Astrocyte of the spinal cord (primary cell): ENCODE results near the gene RBMS3.

ENCODE experiments used
- DNase-seq: peaks from one replicate; pipeline ENCODE4 v3.0.0; 2011; ENCODE audit warnings: low read depth, low spot score
- H3K4me3 ChIP-seq: 2 replicates; pipeline ENCODE4 v1.5.1; 2011; ENCODE audit warnings: low read depth, mild to moderate bottlenecking, low read length, moderate library complexity
- in situ Hi-C: cut with HindIII; loops from 2 replicates; pipeline ENCODE4 v1.10.0; 2017; ENCODE audit warnings: low sequenced_read_pairs
- TF ChIP-seq, protein P1 (sequence below): IDR thresholded peaks from 2 replicates; pipeline ENCODE4 v1.5.1; 2012; ENCODE audit warnings: low read depth, mild to moderate bottlenecking, low read length, inconsistent platforms

Gene RBMS3

DNA sequence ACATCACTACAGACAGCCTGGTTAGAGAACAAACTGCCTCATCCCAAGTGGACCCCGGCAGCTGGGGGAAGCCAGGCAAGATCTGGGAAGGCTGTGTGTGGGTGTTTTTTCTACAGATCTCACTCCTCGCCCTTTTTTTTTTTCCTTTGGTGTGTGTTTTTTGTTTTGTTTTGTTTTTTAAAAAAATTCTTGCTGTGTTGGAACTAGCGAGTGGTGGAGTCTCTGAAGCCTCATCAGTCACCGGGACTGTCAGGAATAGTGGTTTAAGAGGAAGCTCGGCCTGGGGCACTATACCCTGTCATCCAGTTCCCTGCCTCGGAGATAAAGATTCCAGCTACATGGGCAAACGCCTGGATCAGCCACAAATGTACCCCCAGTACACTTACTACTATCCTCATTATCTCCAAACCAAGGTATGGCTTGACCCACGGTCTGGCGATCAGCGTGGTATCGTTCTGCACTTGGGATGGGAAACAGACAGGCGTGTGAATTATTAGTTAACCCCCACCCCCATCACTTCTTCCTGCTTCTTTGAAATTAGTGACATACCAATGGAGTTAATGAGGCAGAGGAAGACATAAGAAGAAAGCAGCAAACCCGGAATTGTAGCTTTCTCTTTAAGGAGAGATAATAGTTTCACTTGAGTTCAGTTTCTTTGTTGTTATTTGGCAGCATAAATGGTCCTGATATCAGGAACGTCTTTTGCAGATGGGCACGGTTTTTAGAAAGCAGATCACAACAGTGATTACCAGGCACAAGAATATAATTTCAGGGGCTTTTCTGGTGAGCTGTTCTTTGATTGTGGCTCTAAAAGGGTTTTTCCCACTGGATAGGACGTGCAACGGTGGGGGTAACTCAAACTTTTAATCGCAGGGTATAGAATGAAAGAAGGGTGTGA lies 722 bp downstream of the RBMS3 start:
- TF ChIP-seq, protein P1, sequence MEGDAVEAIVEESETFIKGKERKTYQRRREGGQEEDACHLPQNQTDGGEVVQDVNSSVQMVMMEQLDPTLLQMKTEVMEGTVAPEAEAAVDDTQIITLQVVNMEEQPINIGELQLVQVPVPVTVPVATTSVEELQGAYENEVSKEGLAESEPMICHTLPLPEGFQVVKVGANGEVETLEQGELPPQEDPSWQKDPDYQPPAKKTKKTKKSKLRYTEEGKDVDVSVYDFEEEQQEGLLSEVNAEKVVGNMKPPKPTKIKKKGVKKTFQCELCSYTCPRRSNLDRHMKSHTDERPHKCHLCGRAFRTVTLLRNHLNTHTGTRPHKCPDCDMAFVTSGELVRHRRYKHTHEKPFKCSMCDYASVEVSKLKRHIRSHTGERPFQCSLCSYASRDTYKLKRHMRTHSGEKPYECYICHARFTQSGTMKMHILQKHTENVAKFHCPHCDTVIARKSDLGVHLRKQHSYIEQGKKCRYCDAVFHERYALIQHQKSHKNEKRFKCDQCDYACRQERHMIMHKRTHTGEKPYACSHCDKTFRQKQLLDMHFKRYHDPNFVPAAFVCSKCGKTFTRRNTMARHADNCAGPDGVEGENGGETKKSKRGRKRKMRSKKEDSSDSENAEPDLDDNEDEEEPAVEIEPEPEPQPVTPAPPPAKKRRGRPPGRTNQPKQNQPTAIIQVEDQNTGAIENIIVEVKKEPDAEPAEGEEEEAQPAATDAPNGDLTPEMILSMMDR = no peak
- in situ Hi-C loops = no loop called here
- peak; percentile 54 for DNase-seq

DNA sequence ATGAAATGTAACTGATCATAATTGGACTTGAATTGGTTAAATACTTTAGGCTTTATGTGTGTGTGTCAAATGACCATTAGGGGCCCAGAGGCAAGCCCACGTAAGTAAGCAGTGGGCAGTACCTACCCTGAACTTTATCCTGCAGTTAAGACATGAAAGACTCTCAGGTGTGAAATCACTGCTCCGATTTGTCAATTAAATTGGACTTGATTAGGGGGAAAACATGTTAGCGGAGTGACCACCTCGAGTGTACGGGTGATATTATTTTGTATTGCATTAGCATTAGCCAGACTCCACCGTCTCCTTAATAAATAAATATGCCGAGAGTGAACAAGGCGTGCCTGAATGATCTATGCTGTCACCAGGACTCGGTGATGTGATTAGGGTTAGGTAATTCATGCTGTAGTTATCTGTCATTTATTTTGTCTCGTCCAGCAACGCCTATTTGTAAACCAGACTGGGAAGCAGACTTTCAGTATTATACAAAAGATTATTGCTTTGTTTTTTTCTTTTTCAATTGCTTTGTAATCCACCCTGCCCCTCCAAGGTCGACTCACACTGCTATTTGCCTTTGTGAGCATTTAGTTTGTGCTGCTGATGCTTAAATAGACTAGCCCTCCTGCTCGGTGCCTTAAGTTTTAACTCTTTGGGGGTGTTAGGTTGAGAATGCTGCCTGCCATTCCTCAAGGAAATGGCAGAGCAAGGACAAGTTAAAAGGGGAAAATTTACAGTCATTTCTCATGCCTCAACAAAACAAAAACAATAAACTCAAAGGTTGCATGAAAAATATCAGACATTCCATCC lies 1.8 kb downstream of the RBMS3 start:
- peak; percentile 73 for DNase-seq
- TF ChIP-seq, protein P1 = no peak
- H3K4me3 ChIP-seq = peak overlapping the region; percentile 82
- in situ Hi-C loops = no loop called here

More for the DNA sequence above, 722 bp downstream of the RBMS3 start:
- H3K4me3 ChIP-seq = peak overlapping the region; percentile 82

DNA sequence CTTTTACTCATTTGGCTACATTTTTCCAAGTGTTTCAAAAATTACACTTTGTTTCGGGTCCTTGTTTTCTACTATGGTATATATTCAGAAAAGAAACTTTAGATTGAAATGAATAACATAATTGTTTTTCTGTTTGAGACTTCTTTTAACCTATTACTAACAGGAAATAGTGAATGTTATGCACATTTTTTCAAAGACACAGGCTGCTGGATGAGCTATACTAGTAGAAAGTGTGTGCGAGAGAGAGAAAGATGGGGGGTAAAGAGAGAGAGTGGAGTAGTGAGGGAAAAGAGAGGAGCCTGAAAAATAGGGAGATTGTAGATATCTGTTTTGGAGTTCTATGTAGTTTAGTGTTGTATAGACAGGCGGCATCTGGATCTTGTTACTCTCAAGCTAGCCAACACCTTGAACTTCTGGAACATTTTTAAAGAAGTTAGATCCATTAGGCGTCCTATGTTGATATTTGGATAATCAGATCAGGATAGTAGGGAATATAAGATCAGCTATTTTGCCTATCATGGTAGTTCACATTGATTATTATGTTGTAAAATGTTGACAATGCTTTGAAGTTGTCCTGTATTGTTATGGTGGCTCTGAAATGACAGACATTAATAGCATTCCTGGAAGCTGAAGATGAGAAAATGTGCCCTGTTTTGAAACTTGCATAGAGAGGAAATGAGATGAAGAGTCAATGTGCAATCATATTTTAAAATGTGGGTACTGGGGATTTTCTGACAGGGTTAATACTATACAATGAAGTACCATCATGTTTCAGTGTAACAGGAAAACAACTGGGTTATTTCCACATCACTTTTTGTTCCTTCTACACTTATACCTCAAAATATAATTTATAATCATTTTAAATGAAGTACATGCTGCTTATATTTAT lies 2.6 kb downstream of the RBMS3 start:
- TF ChIP-seq, protein P1 = no peak
- peak overlapping the region; percentile 82 for H3K4me3 ChIP-seq
- in situ Hi-C loops = no loop called here
- DNase-seq = no peak

DNA sequence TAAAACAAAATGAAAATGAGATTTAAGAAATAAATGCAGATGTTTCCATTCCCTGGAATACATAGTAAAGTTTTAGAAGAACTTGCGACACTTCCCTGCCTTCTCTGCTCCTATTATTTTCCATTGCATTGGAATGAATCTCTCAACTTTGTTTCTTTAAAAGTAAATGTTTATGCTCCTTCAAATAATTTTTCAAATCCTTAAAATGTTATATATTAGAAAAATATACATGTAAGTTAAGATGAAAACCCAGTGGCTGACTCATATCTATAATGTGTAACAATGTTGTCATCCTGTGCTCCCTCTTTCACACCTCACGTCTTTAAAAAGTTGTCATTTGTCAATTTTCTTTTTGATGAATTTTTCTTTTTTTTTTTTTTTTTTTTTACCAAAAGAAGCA lies 3.6 kb downstream of the RBMS3 start:
- peak overlapping the region; percentile 82 for H3K4me3 ChIP-seq
- TF ChIP-seq, protein P1 = no peak
- in situ Hi-C loops = no loop called here
- DNase-seq = no peak

DNA sequence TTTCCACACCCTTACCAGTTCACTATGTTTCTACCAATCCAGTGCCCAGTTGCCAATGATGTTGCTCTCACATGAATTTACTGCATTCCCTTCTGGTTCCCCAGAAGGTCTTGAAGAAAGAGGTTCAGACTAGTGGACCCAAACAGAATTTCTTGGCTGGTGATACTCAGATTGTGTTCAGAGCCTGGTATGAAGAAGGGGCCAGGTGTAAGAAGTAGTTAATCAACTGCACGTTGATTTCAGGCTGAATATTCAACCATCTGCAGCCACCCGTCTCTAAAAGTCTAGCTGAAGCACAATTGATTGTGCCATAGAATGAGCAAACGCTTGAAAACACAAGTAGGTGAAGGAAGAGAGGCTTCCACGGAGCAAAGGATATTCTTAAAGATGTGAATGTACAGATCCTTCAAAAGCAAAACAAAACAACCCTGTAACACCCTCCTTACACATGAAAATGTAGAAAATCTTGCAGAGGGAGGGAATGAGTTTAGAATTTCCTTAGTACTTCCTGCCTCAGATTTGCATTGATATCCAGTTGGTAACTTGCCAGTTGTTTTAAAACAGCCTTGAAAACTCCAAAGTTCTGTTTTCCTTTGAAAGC lies 4.7 kb downstream of the RBMS3 start:
- H3K4me3 ChIP-seq = peak overlapping the region; percentile 12
- in situ Hi-C loops = no loop called here
- DNase-seq = no peak
- TF ChIP-seq, protein P1 = no peak
